OCI-LY3 (cell line): ENCODE data around the gene SLCO4A1.

ENCODE experiments used
- EZH2phosphoT487 ChIP-seq: fragments of 200-600 bp; shearing (Covaris generic); IDR thresholded peaks from 2 replicates; pipeline ENCODE4 v1.6.1; 2018; ENCODE audit warnings: antibody characterized with exemption, mixed run types, low read depth
- TF ChIP-seq, protein P1 (sequence below): fragments of 200-600, 300-600 bp; sonication (generic); IDR thresholded peaks from 2 replicates; pipeline ENCODE4 v1.5.1; 2014; ENCODE audit warnings: antibody characterized with exemption, low read length, low read depth

DNA sequence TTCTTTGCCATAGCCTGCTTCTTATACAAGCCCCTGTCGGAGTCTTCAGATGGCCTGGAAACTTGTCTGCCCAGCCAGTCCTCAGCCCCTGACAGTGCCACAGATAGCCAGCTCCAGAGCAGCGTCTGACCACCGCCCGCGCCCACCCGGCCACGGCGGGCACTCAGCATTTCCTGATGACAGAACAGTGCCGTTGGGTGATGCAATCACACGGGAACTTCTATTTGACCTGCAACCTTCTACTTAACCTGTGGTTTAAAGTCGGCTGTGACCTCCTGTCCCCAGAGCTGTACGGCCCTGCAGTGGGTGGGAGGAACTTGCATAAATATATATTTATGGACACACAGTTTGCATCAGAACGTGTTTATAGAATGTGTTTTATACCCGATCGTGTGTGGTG, 29.5 kb downstream of the SLCO4A1 start:
- TF ChIP-seq, protein P1, sequence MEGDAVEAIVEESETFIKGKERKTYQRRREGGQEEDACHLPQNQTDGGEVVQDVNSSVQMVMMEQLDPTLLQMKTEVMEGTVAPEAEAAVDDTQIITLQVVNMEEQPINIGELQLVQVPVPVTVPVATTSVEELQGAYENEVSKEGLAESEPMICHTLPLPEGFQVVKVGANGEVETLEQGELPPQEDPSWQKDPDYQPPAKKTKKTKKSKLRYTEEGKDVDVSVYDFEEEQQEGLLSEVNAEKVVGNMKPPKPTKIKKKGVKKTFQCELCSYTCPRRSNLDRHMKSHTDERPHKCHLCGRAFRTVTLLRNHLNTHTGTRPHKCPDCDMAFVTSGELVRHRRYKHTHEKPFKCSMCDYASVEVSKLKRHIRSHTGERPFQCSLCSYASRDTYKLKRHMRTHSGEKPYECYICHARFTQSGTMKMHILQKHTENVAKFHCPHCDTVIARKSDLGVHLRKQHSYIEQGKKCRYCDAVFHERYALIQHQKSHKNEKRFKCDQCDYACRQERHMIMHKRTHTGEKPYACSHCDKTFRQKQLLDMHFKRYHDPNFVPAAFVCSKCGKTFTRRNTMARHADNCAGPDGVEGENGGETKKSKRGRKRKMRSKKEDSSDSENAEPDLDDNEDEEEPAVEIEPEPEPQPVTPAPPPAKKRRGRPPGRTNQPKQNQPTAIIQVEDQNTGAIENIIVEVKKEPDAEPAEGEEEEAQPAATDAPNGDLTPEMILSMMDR: no peak
- no peak for TF ChIP-seq EZH2phosphoT487
